Measurements from ENCODE around the gene STMN1. TPM values are rescaled to one million over a fixed set of nuclear protein-coding genes. Genes with fewer than 3 reads are reported as not detected.
"Not testable (repeated sequence)": the region's sequence is repeated elsewhere in the genome, so short reads cannot be mapped to it uniquely, and the experiment has no call there.

Gene STMN1
- total RNA-seq, 1 experiment from 2014 or later: 206 TPM

DNA sequence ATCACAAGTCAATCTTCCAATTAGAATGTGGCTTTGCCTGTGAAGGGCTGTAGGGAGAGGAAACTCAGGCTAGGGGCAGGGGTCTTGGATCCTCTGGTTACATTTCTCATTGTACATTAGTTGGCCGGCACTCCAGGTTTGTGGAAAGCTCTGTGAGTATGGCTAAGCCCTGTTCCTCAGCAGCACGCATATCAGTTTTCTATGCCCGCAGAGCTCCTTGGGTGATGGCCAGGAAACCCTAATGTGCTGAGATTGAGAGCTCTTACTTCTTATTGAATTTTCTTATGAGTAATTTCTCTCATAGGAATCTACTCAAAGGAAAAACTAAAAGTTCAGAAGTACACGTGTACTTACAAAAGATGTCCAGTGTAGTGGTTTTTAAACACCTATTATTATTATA lies 30.7 kb upstream of the STMN1 start:
- TF ChIP-seq EZH2 (IDR thresholded peaks at IDR 0.05; ENCODE audit: low read length, unreplicated experiment) (no peak), EZH2phosphoT487 (IDR thresholded peaks at IDR 0.05; ENCODE audit: borderline replicate concordance, low read length) (no peak)
- TF ChIP-seq, protein P1, sequence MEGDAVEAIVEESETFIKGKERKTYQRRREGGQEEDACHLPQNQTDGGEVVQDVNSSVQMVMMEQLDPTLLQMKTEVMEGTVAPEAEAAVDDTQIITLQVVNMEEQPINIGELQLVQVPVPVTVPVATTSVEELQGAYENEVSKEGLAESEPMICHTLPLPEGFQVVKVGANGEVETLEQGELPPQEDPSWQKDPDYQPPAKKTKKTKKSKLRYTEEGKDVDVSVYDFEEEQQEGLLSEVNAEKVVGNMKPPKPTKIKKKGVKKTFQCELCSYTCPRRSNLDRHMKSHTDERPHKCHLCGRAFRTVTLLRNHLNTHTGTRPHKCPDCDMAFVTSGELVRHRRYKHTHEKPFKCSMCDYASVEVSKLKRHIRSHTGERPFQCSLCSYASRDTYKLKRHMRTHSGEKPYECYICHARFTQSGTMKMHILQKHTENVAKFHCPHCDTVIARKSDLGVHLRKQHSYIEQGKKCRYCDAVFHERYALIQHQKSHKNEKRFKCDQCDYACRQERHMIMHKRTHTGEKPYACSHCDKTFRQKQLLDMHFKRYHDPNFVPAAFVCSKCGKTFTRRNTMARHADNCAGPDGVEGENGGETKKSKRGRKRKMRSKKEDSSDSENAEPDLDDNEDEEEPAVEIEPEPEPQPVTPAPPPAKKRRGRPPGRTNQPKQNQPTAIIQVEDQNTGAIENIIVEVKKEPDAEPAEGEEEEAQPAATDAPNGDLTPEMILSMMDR (conservative IDR thresholded peaks at IDR 0.05; ENCODE audit: low read depth, low read length): no peak
- no peak overlapping the region for H3K4me3 ChIP-seq (ENCODE audit: low read length)
- H3K4me2 ChIP-seq (ENCODE audit: low read length): no peak overlapping the region
- H2AFZ ChIP-seq (ENCODE audit: low read length): no peak overlapping the region
- H3K27ac ChIP-seq (ENCODE audit: low read length): no peak overlapping the region
- no peaks in the 10 kb centered on the region for H3K9me2 ChIP-seq (replicated peaks; ENCODE audit: low read length)
- no peaks in the 10 kb centered on the region for H3K9me3 ChIP-seq (ENCODE audit: low read length)
- H3F3A ChIP-seq (ENCODE audit: low read length, unreplicated experiment): no peaks in the 10 kb centered on the region
- H3K36me3 ChIP-seq (ENCODE audit: low read depth, low read length): no peaks in the 10 kb centered on the region
- no peaks in the 10 kb centered on the region for H4K20me1 ChIP-seq (ENCODE audit: low read length)
- no peak overlapping the region for H3K9ac ChIP-seq (ENCODE audit: low read length)
- DNase-seq (no peak), ATAC-seq (no peak)
- ChIA-PET CTCF (no interaction called here), POLR2A (ENCODE audit: unreplicated experiment) (no interaction called here)
- no TSS peak for BruUV-seq (replicated peaks)
- no peaks in the 10 kb centered on the region for H3K79me2 ChIP-seq (ENCODE audit: low read length)
- intact Hi-C loops (cut with micrococcal nuclease): no loop called here
- H3K27me3 ChIP-seq (ENCODE audit: low read length): no peaks in the 10 kb centered on the region
- no peaks in the 10 kb centered on the region for H3K4me1 ChIP-seq (ENCODE audit: insufficient read depth, low read length)

DNA sequence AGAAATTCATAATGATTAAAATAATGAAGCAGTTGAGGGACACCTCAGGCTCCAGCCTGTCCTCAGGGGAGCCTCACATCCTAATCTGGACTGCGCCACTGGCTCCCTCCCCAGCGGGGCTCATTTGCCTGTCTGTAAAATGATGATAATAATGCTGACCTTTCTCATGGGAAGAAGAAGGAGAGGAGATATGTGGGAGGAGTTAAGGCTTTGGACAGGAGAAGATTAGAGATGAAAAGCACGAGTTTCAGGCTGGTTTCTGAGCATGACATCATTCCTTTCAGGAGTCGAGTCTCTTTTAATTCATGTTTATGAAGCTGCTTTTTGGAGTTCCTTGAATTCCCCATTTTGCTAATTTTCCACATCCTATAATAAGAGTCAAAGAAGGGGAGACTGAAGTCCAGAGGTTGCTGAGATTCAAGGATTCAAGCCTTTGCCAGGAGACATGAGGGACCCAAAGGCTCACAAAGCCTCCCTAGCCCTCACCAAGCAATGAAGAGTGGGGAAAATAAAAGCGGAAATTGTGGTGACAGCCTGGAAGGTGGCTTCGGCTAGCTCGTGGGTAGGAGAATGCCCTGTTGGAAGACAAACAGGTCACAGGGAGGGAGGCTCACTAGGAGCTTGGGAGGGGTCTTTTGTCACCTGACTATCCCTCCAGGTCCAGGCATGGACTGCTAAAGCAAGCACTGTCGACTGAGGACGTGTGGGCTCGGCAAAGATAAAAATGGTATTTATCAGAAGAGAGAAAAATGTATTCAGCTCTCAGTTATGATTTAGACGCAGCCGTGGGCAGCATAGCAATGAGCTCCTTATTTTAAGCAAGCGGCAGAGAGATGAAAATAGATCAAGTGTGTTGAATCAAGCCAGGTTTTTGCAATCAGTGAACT lies 27.5 kb upstream of the STMN1 start:
- H3F3A ChIP-seq (ENCODE audit: low read length, unreplicated experiment): no peaks in the 10 kb centered on the region
- TF ChIP-seq, protein P1 (conservative IDR thresholded peaks at IDR 0.05; ENCODE audit: low read depth, low read length): no peak
- H2AFZ ChIP-seq (ENCODE audit: low read length): no peak overlapping the region
- ChIA-PET POLR2A (ENCODE audit: unreplicated experiment) (no interaction called here), CTCF (no interaction called here)
- H3K9ac ChIP-seq (ENCODE audit: low read length): no peak overlapping the region
- no peaks in the 10 kb centered on the region for H4K20me1 ChIP-seq (ENCODE audit: low read length)
- no peak for DNase-seq
- H3K4me3 ChIP-seq (ENCODE audit: low read length): no peak overlapping the region
- no peaks in the 10 kb centered on the region for H3K27me3 ChIP-seq (ENCODE audit: low read length)
- BruUV-seq (replicated peaks): no TSS peak
- no peaks in the 10 kb centered on the region for H3K4me1 ChIP-seq (ENCODE audit: insufficient read depth, low read length)
- H3K36me3 ChIP-seq (ENCODE audit: low read depth, low read length): no peaks in the 10 kb centered on the region
- no peaks in the 10 kb centered on the region for H3K9me2 ChIP-seq (replicated peaks; ENCODE audit: low read length)
- H3K9me3 ChIP-seq (ENCODE audit: low read length): no peaks in the 10 kb centered on the region
- intact Hi-C loops (cut with micrococcal nuclease): no loop called here
- H3K27ac ChIP-seq (ENCODE audit: low read length): no peak overlapping the region
- H3K79me2 ChIP-seq (ENCODE audit: low read length): no peaks in the 10 kb centered on the region
- H3K4me2 ChIP-seq (ENCODE audit: low read length): no peak overlapping the region
- ATAC-seq: no peak

DNA sequence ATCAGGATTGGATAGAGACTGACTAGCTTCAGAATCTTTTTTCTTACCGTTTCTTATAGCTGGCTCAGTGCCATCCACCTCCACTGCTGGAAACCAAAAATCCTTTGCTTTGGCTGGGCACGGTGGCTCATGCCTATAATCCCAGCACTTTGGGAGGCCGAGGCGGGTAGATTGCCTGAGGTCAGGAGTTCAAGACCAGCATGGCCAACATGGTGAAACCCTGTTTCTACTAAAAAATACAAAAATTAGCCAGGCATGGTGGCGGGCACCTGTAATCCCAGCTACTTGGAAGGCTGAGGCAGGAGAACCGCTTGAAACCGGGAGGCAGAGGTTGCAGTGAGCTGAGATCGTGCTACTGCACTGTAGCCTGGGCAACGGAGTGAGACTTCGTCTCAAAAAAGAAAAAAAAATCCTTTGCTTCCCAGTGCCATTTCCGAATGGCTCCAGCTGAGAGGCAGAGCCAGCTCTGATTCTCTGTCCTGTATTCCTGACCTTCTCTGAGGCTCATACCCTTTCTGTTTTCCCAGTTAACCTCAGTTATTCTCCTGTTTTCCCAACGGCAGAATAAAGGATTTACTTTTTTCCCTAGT lies 26.7 kb upstream of the STMN1 start:
- POLR2A ChIA-PET (ENCODE audit: unreplicated experiment): interaction anchor here (0.5 kb wide), 1 partner anchor 69 kb away, joined by 4 read pairs; no protein-coding TSS in a partner anchor
- H3K9me2 ChIP-seq (replicated peaks; ENCODE audit: low read length); intact Hi-C loops (cut with micrococcal nuclease); H3K9ac ChIP-seq (ENCODE audit: low read length); H3K9me3 ChIP-seq (ENCODE audit: low read length); CTCF ChIA-PET; H3F3A ChIP-seq (ENCODE audit: low read length, unreplicated experiment); H4K20me1 ChIP-seq (ENCODE audit: low read length); H3K4me3 ChIP-seq (ENCODE audit: low read length); DNase-seq; H3K4me2 ChIP-seq (ENCODE audit: low read length); H3K27ac ChIP-seq (ENCODE audit: low read length); H3K79me2 ChIP-seq (ENCODE audit: low read length); H3K27me3 ChIP-seq (ENCODE audit: low read length); H3K36me3 ChIP-seq (ENCODE audit: low read depth, low read length); ATAC-seq; H2AFZ ChIP-seq (ENCODE audit: low read length); H3K4me1 ChIP-seq (ENCODE audit: insufficient read depth, low read length); BruUV-seq (replicated peaks): not testable (repeated sequence)

Measured in PC-3 (cell line).